ENCODE measurements around the gene ATP10D.
"Not testable (repeated sequence)": the region's sequence is repeated elsewhere in the genome, so short reads cannot be mapped to it uniquely, and the experiment has no call there.

The ATP10D gene

DNA sequence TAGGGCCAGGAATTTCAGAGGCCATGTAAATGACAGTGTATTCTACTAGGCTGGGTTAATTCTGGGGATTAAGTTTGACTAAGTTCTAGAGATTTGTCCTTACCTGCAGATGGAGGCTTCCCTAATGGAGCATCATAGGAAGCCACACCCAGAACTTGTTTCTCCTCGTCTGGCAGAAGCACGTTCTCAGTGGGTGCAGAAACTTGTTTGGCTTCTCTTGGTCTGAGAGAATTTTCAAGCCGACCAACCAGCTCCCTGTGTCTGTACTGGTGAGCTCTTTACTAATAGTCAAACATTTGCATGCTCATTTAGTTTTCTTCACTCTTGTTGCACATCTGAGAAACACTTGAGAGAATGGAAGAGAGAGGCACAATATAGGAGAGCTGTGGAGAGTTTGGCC, 907 bp upstream of the ATP10D start:
- H3K4me3 ChIP-seq (ENCODE audit: control insufficient read depth, low read depth, low read length): no peak overlapping the region
- TF ChIP-seq, protein P1, sequence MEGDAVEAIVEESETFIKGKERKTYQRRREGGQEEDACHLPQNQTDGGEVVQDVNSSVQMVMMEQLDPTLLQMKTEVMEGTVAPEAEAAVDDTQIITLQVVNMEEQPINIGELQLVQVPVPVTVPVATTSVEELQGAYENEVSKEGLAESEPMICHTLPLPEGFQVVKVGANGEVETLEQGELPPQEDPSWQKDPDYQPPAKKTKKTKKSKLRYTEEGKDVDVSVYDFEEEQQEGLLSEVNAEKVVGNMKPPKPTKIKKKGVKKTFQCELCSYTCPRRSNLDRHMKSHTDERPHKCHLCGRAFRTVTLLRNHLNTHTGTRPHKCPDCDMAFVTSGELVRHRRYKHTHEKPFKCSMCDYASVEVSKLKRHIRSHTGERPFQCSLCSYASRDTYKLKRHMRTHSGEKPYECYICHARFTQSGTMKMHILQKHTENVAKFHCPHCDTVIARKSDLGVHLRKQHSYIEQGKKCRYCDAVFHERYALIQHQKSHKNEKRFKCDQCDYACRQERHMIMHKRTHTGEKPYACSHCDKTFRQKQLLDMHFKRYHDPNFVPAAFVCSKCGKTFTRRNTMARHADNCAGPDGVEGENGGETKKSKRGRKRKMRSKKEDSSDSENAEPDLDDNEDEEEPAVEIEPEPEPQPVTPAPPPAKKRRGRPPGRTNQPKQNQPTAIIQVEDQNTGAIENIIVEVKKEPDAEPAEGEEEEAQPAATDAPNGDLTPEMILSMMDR (IDR thresholded peaks at IDR 0.05; ENCODE audit: control insufficient read depth, insufficient read depth, low read depth, low read length, missing control alignments): no peak
- no peak for DNase-seq (ENCODE audit: low read depth)

DNA sequence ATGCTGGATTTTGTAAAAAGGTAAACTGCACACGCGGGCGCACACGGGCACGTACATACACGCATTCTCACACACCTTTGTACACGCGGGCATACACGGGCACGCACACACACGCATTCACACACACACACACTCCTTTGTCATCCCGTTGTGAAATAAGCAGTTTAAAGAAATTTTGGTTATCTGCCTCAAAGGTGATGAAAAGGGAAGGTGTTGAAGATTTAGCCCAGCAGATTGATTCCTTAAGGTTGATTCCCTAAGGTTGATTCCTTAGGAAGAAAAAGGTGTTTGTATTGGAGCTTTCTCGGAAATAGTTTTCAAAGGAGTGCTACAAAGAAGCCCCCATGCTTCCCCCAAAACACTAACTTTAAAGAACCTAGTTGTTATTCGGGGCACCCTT, 693 bp downstream of the ATP10D start:
- no peak for DNase-seq (ENCODE audit: low read depth)
- TF ChIP-seq, protein P1 (IDR thresholded peaks at IDR 0.05; ENCODE audit: control insufficient read depth, insufficient read depth, low read depth, low read length, missing control alignments): no peak

DNA sequence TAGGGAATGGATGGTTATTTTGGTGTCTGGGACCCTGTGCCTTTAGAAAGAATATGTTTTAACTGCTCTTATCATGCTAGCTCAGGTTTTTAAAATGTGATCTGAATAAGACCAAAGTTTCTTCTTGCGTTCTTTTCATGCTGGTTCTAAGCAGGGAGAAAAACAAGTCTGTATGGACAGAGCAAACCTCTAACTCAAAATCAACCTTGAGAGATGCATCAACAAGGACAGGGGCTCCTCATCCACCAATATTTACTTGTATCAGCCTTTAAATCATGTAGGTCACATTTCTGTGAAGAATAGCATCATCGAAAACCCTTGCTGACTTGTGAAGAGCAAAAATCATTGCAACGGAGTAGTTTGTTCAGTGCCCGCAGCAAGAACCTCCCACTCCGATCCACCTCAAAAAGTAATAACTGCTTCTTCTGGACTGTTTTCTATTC, 1.2 kb downstream of the ATP10D start:
- H3K4me3 ChIP-seq (ENCODE audit: control insufficient read depth, low read depth, low read length): peak overlapping the region; percentile 60
- no peak for DNase-seq (ENCODE audit: low read depth)
- TF ChIP-seq, protein P1 (IDR thresholded peaks at IDR 0.05; ENCODE audit: control insufficient read depth, insufficient read depth, low read depth, low read length, missing control alignments): no peak

More for the DNA sequence above, 693 bp downstream of the ATP10D start:
- peak overlapping the region; percentile 60 for H3K4me3 ChIP-seq (ENCODE audit: control insufficient read depth, low read depth, low read length)

DNA sequence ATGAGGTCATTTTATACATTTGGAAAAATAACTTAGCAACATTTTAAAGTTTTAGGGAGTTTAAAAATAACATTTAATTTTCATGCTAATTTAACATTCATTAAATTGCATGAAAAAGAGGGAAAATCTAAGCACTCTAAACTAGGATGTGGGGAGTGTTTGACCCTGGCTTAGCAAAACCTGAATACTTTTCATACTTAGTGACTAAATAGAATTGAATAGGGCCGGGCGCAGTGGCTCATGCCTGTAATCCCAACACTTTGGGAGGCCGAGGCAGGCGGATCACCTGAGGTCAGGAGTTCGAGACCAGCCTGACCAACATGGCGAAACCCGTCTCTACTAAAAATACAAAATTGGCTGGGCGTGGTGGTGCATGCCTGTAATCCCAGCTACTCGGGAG, 1.7 kb downstream of the ATP10D start:
- DNase-seq (ENCODE audit: low read depth): not testable (repeated sequence)
- peak overlapping the region; percentile 60 for H3K4me3 ChIP-seq (ENCODE audit: control insufficient read depth, low read depth, low read length)

DNA sequence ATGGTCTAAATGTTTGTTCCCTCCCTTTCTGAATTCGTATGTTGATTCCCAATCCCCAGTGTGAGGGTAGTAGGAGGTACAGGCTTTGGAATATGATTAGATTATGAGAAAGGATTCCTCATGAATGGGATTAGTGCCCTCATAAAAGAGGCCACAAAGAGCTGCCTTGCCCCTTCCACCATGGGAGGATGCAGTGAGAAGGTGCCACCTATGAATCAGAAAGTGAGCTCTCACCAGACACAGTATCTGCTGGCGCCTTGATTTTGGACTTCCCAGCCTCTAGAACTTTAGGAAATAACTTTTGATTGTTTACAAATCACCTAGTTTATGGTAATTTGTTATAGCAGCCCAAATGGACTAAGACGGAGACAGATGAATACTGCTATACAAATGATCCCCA, 3.6 kb downstream of the ATP10D start:
- TF ChIP-seq, protein P1 (IDR thresholded peaks at IDR 0.05; ENCODE audit: control insufficient read depth, insufficient read depth, low read depth, low read length, missing control alignments): no peak
- no peak for DNase-seq (ENCODE audit: low read depth)
- no peak overlapping the region for H3K4me3 ChIP-seq (ENCODE audit: control insufficient read depth, low read depth, low read length)

DNA sequence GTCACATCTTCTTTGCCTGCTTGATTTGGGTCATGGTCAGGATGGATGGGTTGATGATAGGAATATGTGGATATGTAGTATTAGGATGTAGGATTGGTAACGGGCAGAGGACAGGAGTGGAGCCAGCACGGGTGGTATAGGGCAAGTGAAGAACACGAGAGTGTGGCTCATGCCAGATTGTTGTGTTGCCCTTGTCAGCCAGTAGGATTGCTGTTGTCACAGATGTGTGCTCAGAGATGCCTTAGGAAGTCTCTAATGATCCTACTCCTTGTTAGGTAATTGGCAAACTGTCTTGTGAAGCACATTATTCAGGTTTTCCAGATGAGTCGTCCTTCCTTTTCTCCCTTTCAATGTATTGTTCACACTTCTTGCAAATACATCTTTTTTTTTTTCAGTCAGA, 5.5 kb downstream of the ATP10D start:
- TF ChIP-seq, protein P1 (IDR thresholded peaks at IDR 0.05; ENCODE audit: control insufficient read depth, insufficient read depth, low read depth, low read length, missing control alignments): peak; percentile 34
- DNase-seq (ENCODE audit: low read depth): no peak
- no peak overlapping the region for H3K4me3 ChIP-seq (ENCODE audit: control insufficient read depth, low read depth, low read length)

DNA sequence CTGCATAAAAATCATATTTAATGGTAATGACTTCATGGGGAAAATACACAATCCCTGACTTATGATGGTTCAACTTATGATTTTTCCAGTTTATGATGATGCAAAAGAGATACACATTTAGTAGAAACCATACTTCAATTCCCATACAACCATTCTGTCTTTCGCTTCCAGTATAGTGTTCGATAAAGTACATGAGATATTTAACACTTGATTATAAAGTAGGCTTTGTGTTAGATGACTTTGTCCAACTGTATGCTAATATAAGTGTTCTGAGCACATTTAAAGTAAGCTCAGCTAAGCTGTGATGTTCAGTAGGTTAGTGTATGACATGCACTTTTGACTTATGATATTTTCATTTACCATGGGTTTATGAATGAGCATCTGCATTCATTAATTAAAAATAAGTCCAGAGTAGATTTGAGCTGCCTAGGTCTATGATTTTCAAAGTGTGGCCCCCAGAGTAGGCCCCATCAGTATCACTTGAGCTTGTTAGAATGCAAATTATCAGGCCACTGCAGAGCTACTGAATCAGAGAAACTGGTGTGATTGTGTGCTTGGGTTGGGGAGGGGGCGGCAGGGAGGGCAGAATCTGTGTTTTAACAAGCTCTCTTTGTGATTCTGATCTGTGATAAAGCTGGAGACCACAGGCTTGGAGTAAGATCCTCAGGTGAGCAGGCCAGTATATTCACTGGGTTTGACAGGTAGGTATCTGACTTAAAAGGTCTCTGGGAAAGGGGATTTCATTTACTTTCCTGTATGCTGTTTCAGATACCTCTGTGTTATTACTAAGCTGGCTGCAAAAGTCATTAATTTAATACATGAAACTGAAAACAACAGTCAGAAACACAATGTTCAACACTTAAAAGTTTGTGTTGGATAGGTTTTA, 8.4 kb downstream of the ATP10D start:
- TF ChIP-seq, protein P1 (IDR thresholded peaks at IDR 0.05; ENCODE audit: control insufficient read depth, insufficient read depth, low read depth, low read length, missing control alignments): no peak
- H3K4me3 ChIP-seq (ENCODE audit: control insufficient read depth, low read depth, low read length): no peak overlapping the region
- DNase-seq (ENCODE audit: low read depth): no peak
